Mesodermal cell (in vitro differentiated cells): ENCODE results near the gene CLINT1.
A peak's percentile ranks its signal among the peaks of the same experiment; 100 is the strongest.
"Not testable (repeated sequence)": the region's sequence is repeated elsewhere in the genome, so short reads cannot be mapped to it uniquely, and the experiment has no call there.

Experiments used
- H3K27ac ChIP-seq: 2 replicates; pipeline ENCODE4 v1.7.0; 2013; ENCODE audit warnings: mild to moderate bottlenecking, low read depth, low read length, moderate library complexity; ENCODE audit not compliant: severe bottlenecking
- H3K36me3 ChIP-seq: 2 replicates; pipeline ENCODE4 v1.7.1; 2013; ENCODE audit warnings: mild to moderate bottlenecking, low read length, moderate library complexity; ENCODE audit not compliant: control insufficient read depth, insufficient read depth
- H3K4me1 ChIP-seq: one replicate; pipeline ENCODE4 v1.7.1; 2013; ENCODE audit warnings: mild to moderate bottlenecking, low read length; ENCODE audit not compliant: insufficient read depth, control insufficient read depth, poor library complexity, severe bottlenecking
- H3K4me3 ChIP-seq: 2 replicates; pipeline ENCODE4 v1.7.0; 2013; ENCODE audit warnings: low read length, control low read depth, mild to moderate bottlenecking; ENCODE audit not compliant: insufficient read depth, poor library complexity, severe bottlenecking; ENCODE audit errors: extremely low read depth
- H3K9me3 ChIP-seq: 2 replicates; pipeline ENCODE4 v1.7.1; 2013; ENCODE audit warnings: mild to moderate bottlenecking, low read length, moderate library complexity; ENCODE audit not compliant: control insufficient read depth
- WGBS, 2 experiments: methylation state at CpG; one replicate each; pipeline ENCODE4 v1.1.5; 2013; ENCODE audit warnings: missing lambda C conversion rate in 2 of 2; ENCODE audit not compliant: insufficient coverage in 2 of 2; 5-methylcytosine and 5-hydroxymethylcytosine counted together

Gene CLINT1

DNA sequence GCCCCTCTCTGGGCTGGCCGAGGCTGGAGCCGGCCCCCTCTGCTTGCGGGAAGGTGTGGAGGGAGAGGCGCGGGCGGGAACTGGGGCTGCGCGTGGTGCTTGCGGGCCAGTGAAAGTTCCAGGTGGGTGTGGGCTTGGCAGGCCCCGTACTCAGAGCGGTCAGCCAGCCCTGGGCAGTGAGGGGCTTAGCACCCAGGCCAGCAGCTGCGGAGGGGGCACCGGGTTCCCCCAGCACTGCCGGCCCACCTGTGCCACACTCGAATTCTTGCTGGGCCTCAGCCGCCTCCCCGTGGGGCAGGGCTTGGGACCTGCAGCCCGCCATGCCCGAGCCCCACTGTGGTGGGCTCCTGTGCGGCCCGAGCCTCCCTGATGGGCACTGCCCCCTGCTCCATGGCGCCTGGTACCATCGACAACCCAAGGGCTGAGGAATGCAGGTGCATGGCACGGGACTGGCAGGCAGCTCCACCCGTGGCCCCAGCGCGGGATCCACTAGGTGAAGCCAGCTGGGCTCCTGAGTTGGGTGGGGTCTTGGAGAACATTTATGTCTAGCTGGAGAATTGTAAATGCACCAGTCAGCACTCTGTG, 27.9 kb upstream of the CLINT1 start:
- Histone ChIP-seq H3K36me3 (no peaks in the 10 kb centered on the region), H3K9me3 (peaks cover 6% of the 10 kb centered on the region), H3K4me3 (no peak overlapping the region), H3K4me1 (no peaks in the 10 kb centered on the region), H3K27ac (no peak overlapping the region)
- 95% methylated on average over 19 to 23 of the region's 27 CpGs for WGBS, 2 experiments

DNA sequence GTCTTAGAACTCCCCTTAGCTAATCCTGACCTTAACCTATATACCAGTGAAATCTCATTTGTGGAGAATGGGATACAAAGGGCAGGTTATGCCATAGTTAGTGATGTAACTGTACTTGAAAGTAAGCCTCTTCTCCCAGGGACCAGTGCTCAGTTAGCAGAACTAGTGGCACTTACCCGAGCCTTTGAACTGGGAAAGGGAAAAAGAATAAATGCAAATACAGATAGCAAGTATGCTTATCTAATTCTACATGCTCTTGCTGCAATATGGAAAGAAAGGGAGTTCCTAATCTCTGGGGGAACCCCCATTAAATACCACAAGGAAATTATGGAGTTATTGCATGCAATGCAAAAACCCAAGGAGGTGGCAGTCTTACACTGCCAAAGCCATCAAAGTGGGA, 26.1 kb upstream of the CLINT1 start:
- not testable (repeated sequence) for H3K9me3 ChIP-seq, H3K36me3 ChIP-seq, H3K4me1 ChIP-seq, H3K27ac ChIP-seq, H3K4me3 ChIP-seq
- WGBS, 2 experiments, result no CpG with 5 or more reads among the region's 1 CpG

DNA sequence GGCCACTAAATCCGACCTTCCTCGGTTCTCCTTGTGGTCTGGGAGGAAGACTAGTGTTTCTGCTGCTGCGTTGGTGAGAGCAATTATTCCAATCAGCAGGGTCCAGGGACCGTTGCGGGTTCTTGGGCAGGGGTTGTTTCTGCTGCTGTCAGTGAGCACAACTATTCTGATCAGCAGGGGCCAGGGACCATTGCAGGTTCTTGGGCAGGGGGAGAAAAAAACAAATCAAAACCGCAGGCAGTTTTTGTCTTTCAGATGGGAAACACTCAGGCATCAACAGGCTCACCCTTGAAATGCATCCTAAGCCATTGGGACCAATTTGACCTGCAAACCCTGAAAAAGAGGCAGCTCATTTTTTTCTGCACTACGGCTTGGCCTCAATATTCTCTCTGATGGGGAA, 22.6 kb upstream of the CLINT1 start:
- H3K4me1 ChIP-seq, H3K9me3 ChIP-seq, H3K4me3 ChIP-seq, H3K36me3 ChIP-seq, H3K27ac ChIP-seq: not testable (repeated sequence)
- 26 to 30% methylated on average over 6 to 7 of the region's 7 CpGs for WGBS, 2 experiments

DNA sequence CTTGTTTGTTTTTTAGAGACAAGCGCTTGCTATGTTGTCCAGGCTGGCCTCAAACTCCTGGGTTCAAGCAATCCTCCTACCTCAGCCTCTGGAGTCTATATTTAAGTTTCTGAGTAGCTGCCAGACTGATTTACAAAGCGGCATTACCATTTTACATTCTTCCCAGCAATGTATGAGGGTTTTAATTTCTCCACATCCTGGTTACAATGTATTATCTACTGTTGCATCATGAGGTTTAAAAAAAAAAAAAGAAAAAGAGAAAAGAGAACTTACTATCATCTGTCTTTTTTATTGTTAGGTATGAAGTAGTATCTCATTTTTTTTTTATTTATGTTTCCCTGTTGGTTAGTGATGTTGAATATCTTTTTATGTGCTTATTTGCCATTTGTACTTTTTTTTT, 18.9 kb upstream of the CLINT1 start:
- Histone ChIP-seq H3K4me3 (no peak overlapping the region), H3K27ac (no peak overlapping the region), H3K4me1 (no peaks in the 10 kb centered on the region), H3K36me3 (no peaks in the 10 kb centered on the region), H3K9me3 (no peaks in the 10 kb centered on the region)
- whole genome bisulfite sequencing, 2 experiments, result 83% methylated on average over 1 of the region's 2 CpGs; no CpG with 5 or more reads in 1 of the 2 experiments

DNA sequence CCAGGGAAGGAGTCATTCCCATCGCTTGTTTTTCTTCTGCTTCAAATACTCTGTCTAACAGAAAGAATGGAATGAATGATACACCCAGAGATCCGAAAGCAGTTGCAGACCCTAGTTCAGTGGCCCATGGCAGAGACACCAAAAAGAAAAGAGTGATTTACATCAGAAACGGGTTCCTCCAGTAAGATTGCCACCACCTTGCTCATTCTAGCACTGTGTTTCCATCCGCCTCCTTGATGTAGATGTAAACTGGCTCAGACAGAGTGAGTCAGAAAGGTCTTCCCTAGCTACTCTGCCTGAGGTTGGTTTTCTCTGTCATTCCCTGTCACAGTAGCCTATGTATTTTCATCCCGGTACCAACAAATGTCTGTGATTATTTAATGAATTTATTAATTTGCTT, 15.9 kb upstream of the CLINT1 start:
- no peaks in the 10 kb centered on the region for H3K36me3 ChIP-seq
- no peak overlapping the region for H3K27ac ChIP-seq
- H3K4me3 ChIP-seq, result no peak overlapping the region
- H3K4me1 ChIP-seq, result no peaks in the 10 kb centered on the region
- 90 to 93% methylated on average over 4 of the region's 5 CpGs for WGBS, 2 experiments
- no peaks in the 10 kb centered on the region for H3K9me3 ChIP-seq

DNA sequence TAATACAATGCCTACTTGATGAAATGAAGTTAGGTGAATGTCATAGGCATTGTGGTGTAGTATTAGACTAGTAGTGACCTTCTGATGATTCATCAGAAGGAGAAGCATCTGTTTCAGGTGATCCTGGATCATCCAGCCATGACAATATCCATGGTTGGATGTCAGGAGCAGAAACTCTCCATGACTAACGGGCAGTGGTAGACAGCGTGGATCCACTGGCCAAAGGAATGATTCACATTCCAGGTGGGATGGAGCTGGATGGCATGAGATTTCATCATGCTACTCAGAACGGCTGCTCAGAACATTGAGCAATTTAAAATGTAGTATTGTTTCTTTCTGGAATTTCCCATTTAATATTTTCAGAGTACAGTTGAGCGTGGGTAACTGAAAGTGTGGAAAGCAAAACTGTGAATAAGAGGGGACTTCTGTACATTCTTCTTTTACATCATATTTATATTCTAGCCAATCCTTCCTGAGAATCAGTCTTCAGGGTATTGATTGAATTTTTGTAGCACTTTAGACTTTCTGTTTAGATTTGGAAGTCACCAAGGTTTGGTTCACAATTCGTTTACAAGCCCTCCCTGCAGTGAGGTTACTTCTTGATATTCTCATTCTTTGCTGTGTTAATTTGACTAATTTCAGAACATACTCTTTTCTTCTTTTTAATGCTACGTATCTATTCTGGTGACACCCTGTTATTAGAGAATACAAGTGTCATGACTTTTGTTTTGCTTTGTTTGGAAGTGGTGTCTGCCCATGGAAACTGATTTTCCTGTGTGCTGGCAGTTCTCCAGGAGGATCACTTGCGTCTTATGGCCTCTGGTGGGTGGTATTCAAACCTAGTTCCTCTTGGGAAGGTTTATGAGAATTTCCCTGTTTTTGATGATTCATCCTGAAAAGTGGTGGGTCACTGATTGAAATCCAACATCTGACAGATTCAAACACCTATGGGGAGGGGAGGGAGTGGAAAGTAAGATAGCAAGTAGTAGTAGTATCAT, 12.2 kb upstream of the CLINT1 start:
- 75 to 83% methylated on average over 1 to 4 of the region's 7 CpGs for WGBS, 2 experiments
- Histone ChIP-seq H3K4me3 (no peak overlapping the region), H3K27ac (no peak overlapping the region)

DNA sequence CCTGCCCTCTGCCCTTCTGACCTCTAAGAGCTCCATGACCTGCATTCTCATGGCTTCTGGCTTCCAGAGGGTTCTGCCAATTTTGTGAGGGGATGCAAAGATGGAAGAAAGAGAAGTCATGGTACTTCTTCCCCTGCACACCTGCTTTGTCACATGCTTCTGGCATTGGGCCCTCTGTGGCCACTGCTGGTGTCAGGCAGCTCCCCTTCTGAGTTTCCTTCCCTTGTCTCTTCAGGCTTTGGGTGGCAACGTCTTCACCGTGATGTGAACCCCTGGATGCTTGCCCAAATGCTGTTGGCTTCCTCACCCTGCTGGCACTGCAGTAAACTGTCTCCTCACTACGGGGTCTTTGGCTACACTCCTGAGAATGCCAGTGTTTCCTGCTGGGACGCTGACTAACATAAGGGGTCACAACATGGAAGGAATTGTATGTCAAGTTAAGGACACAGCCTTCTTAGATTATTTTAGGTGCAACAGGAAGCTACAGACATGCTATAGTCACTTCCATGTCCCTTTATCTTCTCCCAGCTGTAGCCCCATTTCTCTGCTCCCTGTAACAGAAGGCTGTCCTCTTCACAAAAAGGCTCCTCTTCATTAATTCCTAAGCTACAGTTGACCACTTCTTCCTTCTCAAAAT, 8.9 kb upstream of the CLINT1 start:
- WGBS, 2 experiments, result 82 to 88% methylated on average over 2 to 4 of the region's 4 CpGs
- Histone ChIP-seq H3K36me3 (no peaks in the 10 kb centered on the region), H3K9me3 (no peaks in the 10 kb centered on the region), H3K27ac (no peak overlapping the region), H3K4me3 (no peak overlapping the region), H3K4me1 (peaks cover 2% of the 10 kb centered on the region)

More for the DNA sequence above, 12.2 kb upstream of the CLINT1 start:
- H3K36me3 ChIP-seq, result no peaks in the 10 kb centered on the region
- no peaks in the 10 kb centered on the region for H3K9me3 ChIP-seq
- peaks cover 2% of the 10 kb centered on the region for H3K4me1 ChIP-seq

DNA sequence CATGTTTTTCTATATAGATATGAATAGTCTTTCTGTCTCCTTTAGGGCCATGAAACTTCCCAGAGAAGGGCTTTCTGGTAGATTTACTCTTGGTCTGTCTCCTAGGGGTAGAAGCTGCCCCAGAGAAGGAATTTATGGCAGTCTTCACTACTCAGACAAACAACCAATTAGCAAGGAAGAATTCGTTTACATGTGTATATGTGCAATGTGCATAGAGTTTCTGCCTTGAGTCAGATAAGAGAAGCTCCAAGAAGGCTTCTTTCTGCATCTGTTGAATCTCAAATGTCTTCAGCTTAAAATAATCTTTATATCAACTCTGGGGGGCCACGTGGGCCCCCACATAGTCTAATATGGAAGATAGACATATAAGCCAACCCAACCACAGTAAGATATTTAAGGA, 7.6 kb upstream of the CLINT1 start:
- WGBS, 2 experiments, result no CpG with 5 or more reads among the region's 2 CpGs
- no peak overlapping the region for H3K4me3 ChIP-seq
- H3K4me1 ChIP-seq, result peaks cover 2% of the 10 kb centered on the region
- H3K9me3 ChIP-seq, result no peaks in the 10 kb centered on the region
- H3K27ac ChIP-seq, result peak overlapping the region; percentile 36
- no peaks in the 10 kb centered on the region for H3K36me3 ChIP-seq

DNA sequence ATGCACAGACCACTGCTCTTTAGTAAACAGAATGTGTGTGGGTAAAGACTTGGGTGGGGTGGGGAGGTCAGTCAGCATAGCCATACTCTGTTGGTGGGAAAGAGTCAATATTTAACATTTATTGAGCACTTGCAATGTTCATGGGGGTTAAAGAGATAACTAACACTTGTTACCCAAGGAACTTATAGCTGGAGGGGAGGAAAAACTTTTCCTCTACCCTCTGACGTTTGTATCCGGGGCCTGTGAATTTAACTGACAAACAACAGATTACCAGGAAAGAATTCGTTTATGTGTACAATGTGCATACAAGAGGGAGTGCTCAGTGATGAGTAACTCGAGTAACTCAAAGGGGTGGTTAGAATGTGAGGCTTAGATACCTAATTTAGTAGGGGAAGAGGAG, 6.8 kb upstream of the CLINT1 start:
- H3K36me3 ChIP-seq, result no peaks in the 10 kb centered on the region
- H3K9me3 ChIP-seq, result no peaks in the 10 kb centered on the region
- peaks cover 4% of the 10 kb centered on the region for H3K4me1 ChIP-seq
- WGBS, 2 experiments, result 67 to 79% methylated on average over 1 to 2 of the region's 4 CpGs
- no peak overlapping the region for H3K4me3 ChIP-seq
- H3K27ac ChIP-seq, result peak overlapping the region; percentile 45

DNA sequence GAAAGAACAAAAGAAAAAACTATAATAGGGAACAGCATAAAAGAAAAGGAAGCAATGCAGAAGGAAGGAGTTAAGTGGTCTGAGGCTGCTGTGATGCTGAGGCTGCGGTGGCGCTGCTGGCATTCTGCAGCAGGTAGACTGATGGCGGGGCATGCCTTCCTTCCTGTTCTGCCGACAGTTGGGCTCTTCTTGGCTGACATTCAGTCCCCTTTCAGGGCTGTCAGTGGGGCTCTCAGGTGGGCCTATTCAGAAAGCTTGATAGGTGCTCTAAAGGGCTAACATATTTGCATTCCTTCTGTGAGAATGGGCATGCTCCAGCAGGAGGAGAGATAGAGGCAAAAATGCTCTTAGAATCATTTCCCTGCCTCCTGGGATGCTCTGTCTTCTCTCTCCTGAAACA, 5.1 kb upstream of the CLINT1 start:
- H3K4me3 ChIP-seq, result no peak overlapping the region
- no peaks in the 10 kb centered on the region for H3K36me3 ChIP-seq
- H3K27ac ChIP-seq, result no peak overlapping the region
- H3K9me3 ChIP-seq, result no peaks in the 10 kb centered on the region
- H3K4me1 ChIP-seq, result peaks cover 4% of the 10 kb centered on the region
- 74 to 75% methylated on average over 3 to 4 of the region's 4 CpGs for WGBS, 2 experiments
